H1 (cell line): Measurements from ENCODE around the gene CTNNA3. TPM values are rescaled to one million over a fixed set of nuclear protein-coding genes. Genes with fewer than 3 reads are reported as not detected.

Experiments
- KDM4A ChIP-seq: IDR thresholded peaks from one replicate; pipeline ENCODE4 v1.7.1; 2012; ENCODE audit warnings: low read depth, mild to moderate bottlenecking, moderate library complexity, low read length, inconsistent platforms; ENCODE audit not compliant: severe bottlenecking
- PHF8 ChIP-seq: fragments of 200-600 bp; sonication (generic); conservative IDR thresholded peaks from 2 replicates; pipeline ENCODE4 v1.7.1; 2012; ENCODE audit warnings: low read depth, mild to moderate bottlenecking, inconsistent platforms, low read length, moderate library complexity
- polyA plus RNA-seq, 7 experiments: library from polyadenylated mRNA; depleted of rRNA in 3 of 7; stranded (reverse) in 5 of 7; unstranded in 2 of 7; fragments of >200 nt in 5 of 7; fragments of 200-250 nt in 2 of 7; gene quantifications; 1 replicate in 5 of 7; 2 replicates in 1 of 7; 4 replicates in 1 of 7; pipeline versions ENCODE4 v1.2.1 to v1.2.3, GENCODE V29; 2011 to 2013; ENCODE audit warnings: missing spikeins in 2 of 7, mixed read lengths in 2 of 7
- total RNA-seq: library from RNA; stranded (reverse); fragmentation: NEBNext Ultra II Directional; extraction: Animal tissue kit (Norgen Biotek cat#: 25700); gene quantifications from 2 replicates; pipeline ENCODE4 v1.2.1, GENCODE V29; 2021
- TF ChIP-seq, protein P1 (sequence below): fragments of 300-600 bp; sonication (generic); IDR thresholded peaks from 2 replicates; pipeline ENCODE4 v1.7.1; 2012; ENCODE audit warnings: low read length, moderate library complexity, mild to moderate bottlenecking, inconsistent platforms; ENCODE audit not compliant: insufficient replicate concordance

CTNNA3 gene
- total and polyA plus RNA-seq, 2 of the 8 experiments (the other 6 are each of a cell fraction or from before 2014, with no cell fraction given) = 1.3 to 1.5 TPM

- TF ChIP-seq, protein P1, sequence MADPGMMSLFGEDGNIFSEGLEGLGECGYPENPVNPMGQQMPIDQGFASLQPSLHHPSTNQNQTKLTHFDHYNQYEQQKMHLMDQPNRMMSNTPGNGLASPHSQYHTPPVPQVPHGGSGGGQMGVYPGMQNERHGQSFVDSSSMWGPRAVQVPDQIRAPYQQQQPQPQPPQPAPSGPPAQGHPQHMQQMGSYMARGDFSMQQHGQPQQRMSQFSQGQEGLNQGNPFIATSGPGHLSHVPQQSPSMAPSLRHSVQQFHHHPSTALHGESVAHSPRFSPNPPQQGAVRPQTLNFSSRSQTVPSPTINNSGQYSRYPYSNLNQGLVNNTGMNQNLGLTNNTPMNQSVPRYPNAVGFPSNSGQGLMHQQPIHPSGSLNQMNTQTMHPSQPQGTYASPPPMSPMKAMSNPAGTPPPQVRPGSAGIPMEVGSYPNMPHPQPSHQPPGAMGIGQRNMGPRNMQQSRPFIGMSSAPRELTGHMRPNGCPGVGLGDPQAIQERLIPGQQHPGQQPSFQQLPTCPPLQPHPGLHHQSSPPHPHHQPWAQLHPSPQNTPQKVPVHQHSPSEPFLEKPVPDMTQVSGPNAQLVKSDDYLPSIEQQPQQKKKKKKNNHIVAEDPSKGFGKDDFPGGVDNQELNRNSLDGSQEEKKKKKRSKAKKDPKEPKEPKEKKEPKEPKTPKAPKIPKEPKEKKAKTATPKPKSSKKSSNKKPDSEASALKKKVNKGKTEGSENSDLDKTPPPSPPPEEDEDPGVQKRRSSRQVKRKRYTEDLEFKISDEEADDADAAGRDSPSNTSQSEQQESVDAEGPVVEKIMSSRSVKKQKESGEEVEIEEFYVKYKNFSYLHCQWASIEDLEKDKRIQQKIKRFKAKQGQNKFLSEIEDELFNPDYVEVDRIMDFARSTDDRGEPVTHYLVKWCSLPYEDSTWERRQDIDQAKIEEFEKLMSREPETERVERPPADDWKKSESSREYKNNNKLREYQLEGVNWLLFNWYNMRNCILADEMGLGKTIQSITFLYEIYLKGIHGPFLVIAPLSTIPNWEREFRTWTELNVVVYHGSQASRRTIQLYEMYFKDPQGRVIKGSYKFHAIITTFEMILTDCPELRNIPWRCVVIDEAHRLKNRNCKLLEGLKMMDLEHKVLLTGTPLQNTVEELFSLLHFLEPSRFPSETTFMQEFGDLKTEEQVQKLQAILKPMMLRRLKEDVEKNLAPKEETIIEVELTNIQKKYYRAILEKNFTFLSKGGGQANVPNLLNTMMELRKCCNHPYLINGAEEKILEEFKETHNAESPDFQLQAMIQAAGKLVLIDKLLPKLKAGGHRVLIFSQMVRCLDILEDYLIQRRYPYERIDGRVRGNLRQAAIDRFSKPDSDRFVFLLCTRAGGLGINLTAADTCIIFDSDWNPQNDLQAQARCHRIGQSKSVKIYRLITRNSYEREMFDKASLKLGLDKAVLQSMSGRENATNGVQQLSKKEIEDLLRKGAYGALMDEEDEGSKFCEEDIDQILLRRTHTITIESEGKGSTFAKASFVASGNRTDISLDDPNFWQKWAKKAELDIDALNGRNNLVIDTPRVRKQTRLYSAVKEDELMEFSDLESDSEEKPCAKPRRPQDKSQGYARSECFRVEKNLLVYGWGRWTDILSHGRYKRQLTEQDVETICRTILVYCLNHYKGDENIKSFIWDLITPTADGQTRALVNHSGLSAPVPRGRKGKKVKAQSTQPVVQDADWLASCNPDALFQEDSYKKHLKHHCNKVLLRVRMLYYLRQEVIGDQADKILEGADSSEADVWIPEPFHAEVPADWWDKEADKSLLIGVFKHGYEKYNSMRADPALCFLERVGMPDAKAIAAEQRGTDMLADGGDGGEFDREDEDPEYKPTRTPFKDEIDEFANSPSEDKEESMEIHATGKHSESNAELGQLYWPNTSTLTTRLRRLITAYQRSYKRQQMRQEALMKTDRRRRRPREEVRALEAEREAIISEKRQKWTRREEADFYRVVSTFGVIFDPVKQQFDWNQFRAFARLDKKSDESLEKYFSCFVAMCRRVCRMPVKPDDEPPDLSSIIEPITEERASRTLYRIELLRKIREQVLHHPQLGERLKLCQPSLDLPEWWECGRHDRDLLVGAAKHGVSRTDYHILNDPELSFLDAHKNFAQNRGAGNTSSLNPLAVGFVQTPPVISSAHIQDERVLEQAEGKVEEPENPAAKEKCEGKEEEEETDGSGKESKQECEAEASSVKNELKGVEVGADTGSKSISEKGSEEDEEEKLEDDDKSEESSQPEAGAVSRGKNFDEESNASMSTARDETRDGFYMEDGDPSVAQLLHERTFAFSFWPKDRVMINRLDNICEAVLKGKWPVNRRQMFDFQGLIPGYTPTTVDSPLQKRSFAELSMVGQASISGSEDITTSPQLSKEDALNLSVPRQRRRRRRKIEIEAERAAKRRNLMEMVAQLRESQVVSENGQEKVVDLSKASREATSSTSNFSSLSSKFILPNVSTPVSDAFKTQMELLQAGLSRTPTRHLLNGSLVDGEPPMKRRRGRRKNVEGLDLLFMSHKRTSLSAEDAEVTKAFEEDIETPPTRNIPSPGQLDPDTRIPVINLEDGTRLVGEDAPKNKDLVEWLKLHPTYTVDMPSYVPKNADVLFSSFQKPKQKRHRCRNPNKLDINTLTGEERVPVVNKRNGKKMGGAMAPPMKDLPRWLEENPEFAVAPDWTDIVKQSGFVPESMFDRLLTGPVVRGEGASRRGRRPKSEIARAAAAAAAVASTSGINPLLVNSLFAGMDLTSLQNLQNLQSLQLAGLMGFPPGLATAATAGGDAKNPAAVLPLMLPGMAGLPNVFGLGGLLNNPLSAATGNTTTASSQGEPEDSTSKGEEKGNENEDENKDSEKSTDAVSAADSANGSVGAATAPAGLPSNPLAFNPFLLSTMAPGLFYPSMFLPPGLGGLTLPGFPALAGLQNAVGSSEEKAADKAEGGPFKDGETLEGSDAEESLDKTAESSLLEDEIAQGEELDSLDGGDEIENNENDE = no peak
- no peak for TF ChIP-seq KDM4A
- TF ChIP-seq PHF8 = no peak
Observed at GRCh38 chr10:67553254-67553653, 142.7 kb downstream of the CTNNA3 start (continued).
